OCI-LY7 (cell line): Measurements from ENCODE around the gene SLC26A11. TPM values are rescaled to one million over a fixed set of nuclear protein-coding genes. Genes with fewer than 3 reads are reported as not detected.

Experiments used
- BruUV-seq: library from RNA; stranded (reverse); fragments of 400-500 nt; replicated peaks from 2 replicates; lab custom pipeline; 2021; lab: Mats Ljungman, UMichigan
- CTCF ChIA-PET: fragments of 300-600 bp; sonication (Branson Sonifier 250); formaldehyde crosslinking; loops from one replicate; lab custom pipeline; 2022; ENCODE audit warnings: antibody characterized with exemption; ENCODE audit not compliant: unreplicated experiment; lab: Charles Lee
- POLR2A ChIA-PET: fragments of 300-600 bp; sonication (Branson Sonifier 250); formaldehyde crosslinking; loops from one replicate; lab custom pipeline; 2022; ENCODE audit warnings: antibody characterized with exemption; lab: Charles Lee
- DNase-seq: peaks from one replicate; pipeline ENCODE4 v3.0.0-alpha.2; 2015; ENCODE audit warnings: low spot score
- H2AFZ ChIP-seq: fragments of 200-600 bp; sonication (generic), shearing (Covaris generic); 2 replicates; pipeline ENCODE4 v1.6.1; 2014; ENCODE audit warnings: mild to moderate bottlenecking, antibody characterized with exemption, low read length, moderate library complexity
- H3K27ac ChIP-seq: fragments of 200-600 bp; sonication (generic); 2 replicates; pipeline ENCODE4 v1.5.1; 2014; ENCODE audit warnings: mixed run types, low read depth, mild to moderate bottlenecking, moderate library complexity, low read length, inconsistent platforms; ENCODE audit not compliant: poor library complexity, severe bottlenecking
- H3K36me3 ChIP-seq: fragments of 200-600 bp; sonication (generic); 2 replicates; pipeline ENCODE4 v1.6.1; 2014; ENCODE audit warnings: mild to moderate bottlenecking, antibody characterized with exemption, low read length, moderate library complexity, mixed read lengths; ENCODE audit not compliant: insufficient read depth
- H3K4me1 ChIP-seq: fragments of 200-600 bp; sonication (generic); 2 replicates; pipeline ENCODE4 v1.5.1; 2014; ENCODE audit warnings: mild to moderate bottlenecking, low read length; ENCODE audit not compliant: insufficient read depth, poor library complexity, severe bottlenecking
- H3K4me2 ChIP-seq: fragments of 200-600 bp; sonication (generic); 2 replicates; pipeline ENCODE4 v1.6.1; 2014; ENCODE audit warnings: mild to moderate bottlenecking, low read length
- H3K4me3 ChIP-seq: fragments of 200-600 bp; sonication (generic); 2 replicates; pipeline ENCODE4 v1.5.1; 2014; ENCODE audit warnings: mild to moderate bottlenecking, low read depth, low read length; ENCODE audit not compliant: poor library complexity, severe bottlenecking
- H3K79me2 ChIP-seq: fragments of 200-600 bp; sonication (generic); 2 replicates; pipeline ENCODE4 v1.6.1; 2016; ENCODE audit warnings: low read depth, mild to moderate bottlenecking, low read length, moderate library complexity, mixed read lengths; ENCODE audit not compliant: insufficient read depth
- H3K9me2 ChIP-seq: fragments of 200-600 bp; sonication (generic); 2 replicates; pipeline ENCODE4 v1.6.1; 2016; ENCODE audit warnings: mild to moderate bottlenecking, low read length, mixed read lengths; ENCODE audit not compliant: insufficient read depth
- H3K9me3 ChIP-seq: fragments of 200-600 bp; sonication (generic); 2 replicates; pipeline ENCODE4 v1.6.1; 2014; ENCODE audit warnings: mild to moderate bottlenecking, mixed run types, low read length, mixed read lengths
- H4K20me1 ChIP-seq: fragments of 200-600 bp; sonication (generic); 2 replicates; pipeline ENCODE4 v1.6.1; 2014; ENCODE audit warnings: mild to moderate bottlenecking, antibody characterized with exemption, low read length, moderate library complexity, mixed read lengths; ENCODE audit not compliant: insufficient read depth
- CTCF ChIP-seq: fragments of 200-600 bp; sonication (generic); conservative IDR thresholded peaks from 2 replicates; pipeline ENCODE4 v1.5.1; 2014; ENCODE audit warnings: mild to moderate bottlenecking, antibody characterized with exemption, low read length, moderate library complexity, mixed read lengths
- EZH2phosphoT487 ChIP-seq: fragments of 200-600 bp; sonication (generic); IDR thresholded peaks from 2 replicates; pipeline ENCODE4 v1.6.1; 2018; ENCODE audit warnings: low read depth, borderline replicate concordance, mild to moderate bottlenecking, mixed run types, antibody characterized with exemption, low read length, moderate library complexity, mixed read lengths
- intact Hi-C: fragments of 100-400 bp; cut with micrococcal nuclease; formaldehyde crosslinking; loops from one replicate; pipeline ENCODE4 v1.10.0; 2022; ENCODE audit not compliant: unreplicated experiment
- total RNA-seq, 2 experiments: library from RNA; depleted of rRNA in 1 of 2; stranded (reverse); fragments of >200 nt in 1 of 2; shearing (Covaris generic) in 1 of 2; gene quantifications; 2 replicates each; pipeline ENCODE4 v1.2.3, GENCODE V29; 2014 to 2022

The SLC26A11 gene
- total RNA-seq, 2 experiments from 2014 or later: 3.5 to 4.1 TPM

- no peaks in the 10 kb centered on the region for H3K9me2 ChIP-seq
- TF ChIP-seq EZH2phosphoT487 (no peak), CTCF (no peak; the same call in 1 of the 2 replicates)
- intact Hi-C loops: no loop called here
- ChIA-PET CTCF (no interaction called here), POLR2A (no interaction called here)
- no peak overlapping the region for H3K27ac ChIP-seq
- no peaks in the 10 kb centered on the region for H4K20me1 ChIP-seq
- H3K36me3 ChIP-seq: no peaks in the 10 kb centered on the region
- H3K4me1 ChIP-seq: peaks cover 7% of the 10 kb centered on the region
- no peaks in the 10 kb centered on the region for H3K9me3 ChIP-seq
- BruUV-seq: no TSS peak
- no peak overlapping the region for H3K4me2 ChIP-seq
- H3K4me3 ChIP-seq: no peak overlapping the region
- no peak overlapping the region for H2AFZ ChIP-seq
- no peaks in the 10 kb centered on the region for H3K79me2 ChIP-seq
- DNase-seq: peak; percentile 20
Measured at GRCh38 chr17:80283116-80283852, 63.1 kb downstream of the SLC26A11 start.

- H2AFZ ChIP-seq: no peak overlapping the region
- ChIA-PET POLR2A (interaction anchor here (0.6 kb wide), 1 partner anchor 353 kb away, joined by 3 read pairs; no protein-coding TSS in a partner anchor), CTCF (no interaction called here)
- peaks cover 7% of the 10 kb centered on the region for H3K4me1 ChIP-seq
- no peak for DNase-seq
- H3K27ac ChIP-seq: no peak overlapping the region
- no peak overlapping the region for H3K4me2 ChIP-seq
- no peak overlapping the region for H3K4me3 ChIP-seq
- intact Hi-C loops: no loop called here
- TF ChIP-seq EZH2phosphoT487 (no peak), CTCF (peak; percentile 41; the same call in 1 of the 2 replicates)
- no peaks in the 10 kb centered on the region for H3K79me2 ChIP-seq
- H3K9me2 ChIP-seq: no peaks in the 10 kb centered on the region
- no peaks in the 10 kb centered on the region for H4K20me1 ChIP-seq
- no peaks in the 10 kb centered on the region for H3K9me3 ChIP-seq
- no peaks in the 10 kb centered on the region for H3K36me3 ChIP-seq
- no TSS peak for BruUV-seq
Measured at GRCh38 chr17:80284631-80285030, 64.4 kb downstream of the SLC26A11 start.
